ENCODE data around the gene KLHDC8A.
"Not testable (repeated sequence)": the region's sequence is repeated elsewhere in the genome, so short reads cannot be mapped to it uniquely, and the experiment has no call there.

Gene KLHDC8A

DNA sequence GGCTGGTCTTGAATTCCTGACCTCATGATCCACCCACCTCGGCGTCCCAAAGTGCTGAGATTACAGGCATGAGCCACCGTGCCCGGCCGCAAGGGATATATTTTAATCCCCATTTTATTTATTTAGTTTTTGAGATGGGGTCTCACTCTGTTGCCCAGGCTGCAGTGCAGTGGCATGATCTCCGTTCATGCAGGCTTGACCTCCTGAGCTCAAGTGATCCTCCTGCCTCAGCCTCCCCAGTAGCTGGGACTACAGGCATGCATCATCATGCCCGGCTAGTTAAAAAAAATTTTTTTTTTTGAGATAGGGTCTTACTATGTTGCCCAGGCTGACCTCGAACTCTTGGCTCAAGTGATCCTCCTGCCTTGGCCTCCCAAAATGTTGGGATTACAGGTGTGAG is 8.4 kb upstream of the KLHDC8A start:
- not testable (repeated sequence) for H3K36me3 Mint-ChIP-seq (ENCODE audit: insufficient read depth); H3K4me3 Mint-ChIP-seq; ATAC-seq (replicated peaks); H3K27ac Mint-ChIP-seq; H3K4me1 Mint-ChIP-seq (ENCODE audit: low read depth in 2 of 2); DNase-seq; H3K9me3 Mint-ChIP-seq
- peaks cover 4 to 32% of the 10 kb centered on the region in 2 donors for H3K27me3 Mint-ChIP-seq

DNA sequence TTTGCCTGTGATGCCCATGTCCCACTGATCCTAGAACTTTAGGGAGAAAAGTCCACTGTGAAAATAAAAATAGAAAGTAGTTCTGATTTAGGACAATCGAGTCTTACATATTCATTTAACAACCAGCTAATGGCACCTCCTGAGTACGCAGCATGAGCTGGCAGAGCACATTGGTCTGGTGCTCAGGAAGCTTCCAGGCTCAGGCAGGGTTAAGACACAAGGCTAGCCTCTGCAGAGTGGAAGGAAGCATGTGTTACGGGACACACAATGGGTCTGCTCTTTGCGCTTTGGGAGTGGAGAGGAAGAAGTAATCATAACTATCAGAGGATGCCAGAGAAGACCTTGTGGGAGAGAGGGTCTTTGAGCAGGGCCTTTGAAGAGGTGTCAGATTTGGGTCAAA is 4.2 kb upstream of the KLHDC8A start:
- no peaks in the 10 kb centered on the region for H3K4me1 Mint-ChIP-seq (ENCODE audit: low read depth in 2 of 2)
- H3K27ac Mint-ChIP-seq: no peak overlapping the region
- H3K4me3 Mint-ChIP-seq: no peak overlapping the region

GRCh38 chr1:205359771-205360565 is 3.2 kb upstream of the KLHDC8A start:
- no peak overlapping the region for H3K4me3 Mint-ChIP-seq
- H3K27me3 Mint-ChIP-seq: peaks cover 29 to 37% of the 10 kb centered on the region in 2 donors
- no peaks in the 10 kb centered on the region for H3K9me3 Mint-ChIP-seq
- no peaks in the 10 kb centered on the region for H3K36me3 Mint-ChIP-seq (ENCODE audit: insufficient read depth)
- H3K27ac Mint-ChIP-seq: no peak overlapping the region
- no peak for ATAC-seq (replicated peaks)
- no peak for DNase-seq
- no peaks in the 10 kb centered on the region for H3K4me1 Mint-ChIP-seq (ENCODE audit: low read depth in 2 of 2)

More for the DNA sequence above, 4.2 kb upstream of the KLHDC8A start:
- ATAC-seq (replicated peaks) (no peak), DNase-seq (no peak)
- H3K36me3 Mint-ChIP-seq (ENCODE audit: insufficient read depth): no peaks in the 10 kb centered on the region
- H3K9me3 Mint-ChIP-seq: no peaks in the 10 kb centered on the region
- H3K27me3 Mint-ChIP-seq: peaks cover 29 to 45% of the 10 kb centered on the region in 2 donors

DNA sequence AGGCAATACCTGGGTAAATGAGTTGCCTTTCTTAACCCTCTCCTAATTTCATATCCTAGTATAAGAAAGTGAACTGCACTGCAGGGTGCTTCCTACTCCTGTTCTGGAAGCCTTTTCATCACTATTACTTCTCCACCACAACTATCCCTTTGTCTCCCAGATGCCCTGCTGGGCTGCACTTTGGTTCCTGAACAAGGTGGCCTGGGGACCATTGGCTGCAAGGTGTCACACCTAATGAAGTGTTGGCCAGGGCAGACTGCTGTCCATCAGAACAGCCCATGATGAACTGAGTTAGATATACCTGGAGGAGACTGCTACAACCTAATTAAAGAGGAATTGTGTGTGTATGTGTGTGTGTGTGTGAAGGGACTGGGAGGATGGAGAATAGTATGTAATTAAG is 1.9 kb upstream of the KLHDC8A start:
- DNase-seq (no peak), ATAC-seq (replicated peaks) (no peak)
- H3K4me1 Mint-ChIP-seq (ENCODE audit: low read depth in 2 of 2): no peaks in the 10 kb centered on the region
- H3K4me3 Mint-ChIP-seq: no peak overlapping the region
- no peaks in the 10 kb centered on the region for H3K9me3 Mint-ChIP-seq
- H3K36me3 Mint-ChIP-seq (ENCODE audit: insufficient read depth): no peaks in the 10 kb centered on the region
- no peak overlapping the region for H3K27ac Mint-ChIP-seq
- H3K27me3 Mint-ChIP-seq: peaks cover 29 to 37% of the 10 kb centered on the region in 2 donors

DNA sequence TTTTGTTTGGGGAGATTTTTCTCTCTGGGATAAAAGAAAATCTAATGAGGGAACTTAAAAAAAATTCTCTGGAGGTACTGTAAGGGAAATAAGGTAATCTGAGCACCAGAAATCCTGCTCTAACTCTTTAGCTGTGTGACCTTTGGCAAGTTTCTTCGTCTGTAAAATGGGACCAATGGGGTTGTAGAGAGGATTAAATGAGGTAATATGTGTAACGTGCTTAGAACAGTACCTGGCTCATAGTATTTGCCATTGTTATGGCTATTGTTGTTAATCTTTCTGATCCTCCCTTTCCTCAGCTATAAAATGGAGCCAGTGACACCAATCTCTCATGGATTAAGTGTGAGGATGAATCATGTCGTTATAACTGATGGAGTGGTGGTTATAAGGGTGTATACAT is 845 bp upstream of the KLHDC8A start:
- Mint-ChIP-seq H3K4me3 (no peak overlapping the region), H3K4me1 (ENCODE audit: low read depth in 2 of 2) (no peaks in the 10 kb centered on the region), H3K27ac (no peak overlapping the region), H3K27me3 (peaks cover 29 to 39% of the 10 kb centered on the region in 2 donors), H3K9me3 (no peaks in the 10 kb centered on the region), H3K36me3 (ENCODE audit: insufficient read depth) (no peaks in the 10 kb centered on the region)
- DNase-seq (no peak), ATAC-seq (replicated peaks) (no peak)

DNA sequence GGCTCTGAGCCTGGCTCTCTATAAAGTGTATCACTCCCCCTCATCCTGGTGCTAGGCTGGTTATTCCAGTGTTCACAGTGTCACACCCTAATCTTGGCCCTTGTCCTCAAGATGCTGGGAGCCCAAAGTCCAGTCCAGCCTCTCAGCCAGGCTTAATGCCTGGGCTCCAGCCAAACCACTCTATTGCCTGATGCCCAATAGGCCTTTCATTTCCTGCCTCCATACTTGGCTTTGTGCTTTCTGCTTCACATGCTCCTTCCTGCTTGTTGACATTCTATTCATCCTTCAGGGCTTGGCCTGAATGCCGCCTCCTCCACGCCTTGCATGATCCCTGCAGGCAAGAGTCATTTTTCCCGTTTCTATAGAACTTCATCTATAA is 1.7 kb downstream of the KLHDC8A start:
- no peaks in the 10 kb centered on the region for H3K36me3 Mint-ChIP-seq (ENCODE audit: insufficient read depth)
- no peak overlapping the region for H3K27ac Mint-ChIP-seq
- H3K9me3 Mint-ChIP-seq: no peaks in the 10 kb centered on the region
- DNase-seq: no peak
- no peaks in the 10 kb centered on the region for H3K4me1 Mint-ChIP-seq (ENCODE audit: low read depth in 2 of 2)
- H3K27me3 Mint-ChIP-seq: peaks cover 26 to 38% of the 10 kb centered on the region in 2 donors
- no peak for ATAC-seq (replicated peaks)
- H3K4me3 Mint-ChIP-seq: no peak overlapping the region

DNA sequence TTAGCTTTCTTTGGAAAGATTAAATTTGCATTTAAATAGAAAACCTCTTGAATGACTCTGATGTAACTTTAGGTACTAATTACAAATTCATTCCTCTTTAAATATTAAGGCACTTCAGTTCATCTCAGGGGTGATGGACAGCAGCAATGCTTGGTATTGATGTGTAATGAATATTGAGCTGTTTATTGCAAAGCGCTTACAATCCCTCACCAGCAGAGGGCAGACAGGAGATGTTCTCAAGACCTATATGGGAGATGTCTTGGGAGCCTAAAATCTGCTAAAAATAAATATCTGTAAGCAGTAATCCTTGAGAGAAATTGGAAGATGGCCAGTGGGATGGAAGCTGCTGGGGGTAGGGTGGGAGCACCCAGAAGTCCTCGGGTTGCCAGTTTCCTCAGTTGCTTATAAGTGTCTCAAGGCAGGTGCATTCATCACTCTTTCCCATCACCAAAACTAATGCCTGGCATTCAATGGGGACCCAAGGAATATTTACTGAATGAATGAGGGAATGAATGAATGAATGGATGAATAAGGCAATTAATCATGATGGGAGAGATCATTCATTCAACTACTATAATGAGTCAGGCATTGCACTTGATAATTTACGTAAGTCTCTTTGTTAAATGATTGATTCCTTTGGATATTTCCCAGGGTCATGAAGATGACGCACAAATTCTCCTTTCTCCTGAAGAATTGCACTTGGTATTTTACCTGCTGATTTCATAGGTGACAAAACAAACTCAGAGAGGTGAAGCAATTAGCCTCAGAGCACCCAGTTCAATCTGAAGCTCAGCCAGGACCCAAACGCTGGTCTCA is 2.3 kb downstream of the KLHDC8A start:
- DNase-seq (peak; percentile 52 to 65 (median 59)), ATAC-seq (replicated peaks) (peak; percentile 74)
- Mint-ChIP-seq H3K27ac (no peak overlapping the region), H3K4me1 (ENCODE audit: low read depth in 2 of 2) (peaks cover 0 to 4% of the 10 kb centered on the region in 2 donors), H3K4me3 (no peak overlapping the region), H3K9me3 (no peaks in the 10 kb centered on the region), H3K36me3 (ENCODE audit: insufficient read depth) (peaks cover 2% of the 10 kb centered on the region), H3K27me3 (peaks cover 29 to 44% of the 10 kb centered on the region in 2 donors)

GRCh38 chr1:205353612-205354011 is 3.1 kb downstream of the KLHDC8A start:
- Mint-ChIP-seq H3K4me3 (no peak overlapping the region), H3K36me3 (ENCODE audit: insufficient read depth) (peaks cover 2% of the 10 kb centered on the region), H3K27me3 (peaks cover 26 to 53% of the 10 kb centered on the region in 2 donors), H3K9me3 (no peaks in the 10 kb centered on the region), H3K4me1 (ENCODE audit: low read depth in 2 of 2) (peaks cover 0 to 4% of the 10 kb centered on the region in 2 donors), H3K27ac (no peak overlapping the region)
- DNase-seq: no peak
- ATAC-seq (replicated peaks): no peak

DNA sequence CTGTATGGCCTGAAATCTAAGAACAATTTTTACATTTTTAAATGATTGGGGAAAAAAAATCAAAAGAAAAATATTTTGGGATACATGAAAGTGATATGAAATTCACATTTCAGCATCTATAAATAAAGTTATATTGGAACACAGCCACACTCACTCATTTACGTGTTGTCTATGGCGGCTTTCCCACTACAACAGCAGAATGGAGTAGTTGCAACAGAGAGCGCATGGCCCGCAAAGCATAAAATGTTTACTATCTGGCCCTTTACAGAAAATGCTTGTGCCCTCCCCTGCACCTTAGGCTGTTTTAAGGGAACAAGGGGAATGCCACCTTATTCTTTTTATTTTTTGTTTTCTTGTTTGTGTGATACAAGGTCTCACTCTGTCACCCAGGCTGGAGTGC is 3.5 kb downstream of the KLHDC8A start:
- H3K4me1 Mint-ChIP-seq (ENCODE audit: low read depth in 2 of 2): peaks cover 0 to 4% of the 10 kb centered on the region in 2 donors
- DNase-seq: no peak
- H3K27me3 Mint-ChIP-seq: peaks cover 23 to 54% of the 10 kb centered on the region in 2 donors
- no peak overlapping the region for H3K4me3 Mint-ChIP-seq
- H3K27ac Mint-ChIP-seq: no peak overlapping the region
- no peak for ATAC-seq (replicated peaks)
- H3K36me3 Mint-ChIP-seq (ENCODE audit: insufficient read depth): peaks cover 2% of the 10 kb centered on the region
- no peaks in the 10 kb centered on the region for H3K9me3 Mint-ChIP-seq

- Mint-ChIP-seq H3K36me3 (ENCODE audit: insufficient read depth) (peaks cover 2% of the 10 kb centered on the region), H3K4me3 (no peak overlapping the region), H3K4me1 (ENCODE audit: low read depth in 2 of 2) (peaks cover 0 to 4% of the 10 kb centered on the region in 2 donors), H3K27me3 (peaks cover 21 to 54% of the 10 kb centered on the region in 2 donors), H3K9me3 (no peaks in the 10 kb centered on the region), H3K27ac (no peak overlapping the region)
- no peak for ATAC-seq (replicated peaks)
- DNase-seq: no peak
Observed at GRCh38 chr1:205351984-205352713, 4.6 kb downstream of the KLHDC8A start.

DNA sequence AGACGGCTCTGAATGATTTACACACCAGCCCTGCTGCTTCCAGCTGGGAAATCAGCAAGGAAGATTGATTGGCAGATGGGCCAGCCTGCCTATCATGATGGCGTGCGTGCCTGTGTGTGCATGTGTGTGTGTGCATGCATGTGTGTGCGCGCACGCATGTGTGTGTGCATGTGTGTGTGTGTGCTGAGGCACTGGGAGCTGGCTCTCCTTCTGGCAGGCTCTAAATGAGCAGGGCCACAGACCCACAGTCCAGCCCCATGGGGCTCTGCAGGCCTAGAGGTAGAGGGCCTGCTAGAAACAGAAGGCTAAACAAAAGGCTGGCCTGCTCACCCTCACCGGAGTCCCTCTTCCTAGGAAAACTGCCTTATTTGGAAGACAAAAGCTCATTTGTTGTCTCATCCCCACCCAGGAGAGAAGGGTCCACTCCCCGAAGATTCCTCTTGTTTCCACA is 6.0 kb downstream of the KLHDC8A start:
- H3K4me3 Mint-ChIP-seq: no peak overlapping the region
- DNase-seq: no peak
- H3K9me3 Mint-ChIP-seq: no peaks in the 10 kb centered on the region
- no peak overlapping the region for H3K27ac Mint-ChIP-seq
- ATAC-seq (replicated peaks): no peak
- H3K27me3 Mint-ChIP-seq: peaks cover 28 to 56% of the 10 kb centered on the region in 2 donors
- peaks cover 2% of the 10 kb centered on the region for H3K36me3 Mint-ChIP-seq (ENCODE audit: insufficient read depth)
- H3K4me1 Mint-ChIP-seq (ENCODE audit: low read depth in 2 of 2): peaks cover 0 to 4% of the 10 kb centered on the region in 2 donors

DNA sequence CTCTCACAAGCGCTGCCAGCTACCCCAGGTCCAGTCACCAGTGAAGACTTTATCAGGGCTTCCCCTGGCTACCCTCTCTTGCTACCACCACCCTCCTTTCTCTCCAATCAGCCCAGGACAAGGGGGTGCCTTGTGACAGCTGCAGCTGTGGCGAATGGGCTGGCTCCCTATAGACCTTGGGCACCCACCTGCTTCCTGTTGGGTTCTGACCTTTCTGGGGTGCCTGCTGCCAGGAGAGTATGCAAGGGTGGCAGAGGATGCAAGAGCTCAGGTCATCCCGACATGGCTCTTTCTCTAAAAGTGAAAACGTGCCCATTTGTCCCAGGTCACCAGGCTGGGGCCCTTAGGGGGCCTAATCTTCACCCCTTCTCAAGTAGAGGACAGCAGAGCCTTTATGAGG is 6.6 kb downstream of the KLHDC8A start:
- ATAC-seq (replicated peaks) (no peak), DNase-seq (no peak)
- Mint-ChIP-seq H3K36me3 (ENCODE audit: insufficient read depth) (peaks cover 2% of the 10 kb centered on the region), H3K27me3 (peaks cover 33 to 62% of the 10 kb centered on the region in 2 donors), H3K4me3 (no peak overlapping the region), H3K4me1 (ENCODE audit: low read depth in 2 of 2) (peaks cover 0 to 4% of the 10 kb centered on the region in 2 donors), H3K27ac (no peak overlapping the region), H3K9me3 (no peaks in the 10 kb centered on the region)
